Stimulated activated CD8-positive, alpha-beta memory T cell treated with anti-CD3 and anti-CD28 coated beads, Interleukin-4, amount 100 ng/mL, for 48 hours (primary cell): ENCODE measurements around the gene HHATL.

ENCODE experiments used
- DNase-seq: peaks from one replicate; pipeline ENCODE4 v3.0.0-alpha.2; 2020

The HHATL gene

GRCh38 chr3:42712344-42712648, 9.7 kb upstream of the HHATL start:
- no peak for DNase-seq

GRCh38 chr3:42711491-42712343, 9.1 kb upstream of the HHATL start:
- no peak for DNase-seq

GRCh38 chr3:42710323-42711021, 7.9 kb upstream of the HHATL start:
- no peak for DNase-seq

GRCh38 chr3:42709621-42710020, 7.0 kb upstream of the HHATL start:
- no peak for DNase-seq

GRCh38 chr3:42708611-42709151, 6.1 kb upstream of the HHATL start:
- no peak for DNase-seq

GRCh38 chr3:42707620-42708355, 5.2 kb upstream of the HHATL start:
- DNase-seq, result no peak

GRCh38 chr3:42706721-42707619, 4.4 kb upstream of the HHATL start:
- DNase-seq, result no peak

- no peak for DNase-seq
These were observed 3.5 kb upstream of the HHATL start for GRCh38 chr3:42705962-42706585.

- no peak for DNase-seq
These were observed 2.6 kb upstream of the HHATL start for GRCh38 chr3:42705058-42705767.

GRCh38 chr3:42704136-42704841, 1.7 kb upstream of the HHATL start:
- peak; percentile 14 for DNase-seq

- DNase-seq, result no peak
These were observed 1.1 kb upstream of the HHATL start for GRCh38 chr3:42703695-42704025.

- no peak for DNase-seq
These were observed 540 bp upstream of the HHATL start for GRCh38 chr3:42702982-42703694.

- DNase-seq, result peak; percentile 81
These were observed 1.1 kb downstream of the HHATL start for GRCh38 chr3:42701371-42702065.

- peak; percentile 5 for DNase-seq
These were observed 2.0 kb downstream of the HHATL start for GRCh38 chr3:42700366-42701288.

GRCh38 chr3:42699511-42699971, 3.1 kb downstream of the HHATL start:
- DNase-seq, result no peak

- peak; percentile 30 for DNase-seq
These were observed 3.7 kb downstream of the HHATL start for GRCh38 chr3:42698911-42699230.

- no peak for DNase-seq
These were observed 4.2 kb downstream of the HHATL start for GRCh38 chr3:42698216-42698910.
